ENCODE results near the gene ARID4B.
A peak's percentile ranks its signal among the peaks of the same experiment; 100 is the strongest.
"Not testable (repeated sequence)": the region's sequence is repeated elsewhere in the genome, so short reads cannot be mapped to it uniquely, and the experiment has no call there.

Gene ARID4B

DNA sequence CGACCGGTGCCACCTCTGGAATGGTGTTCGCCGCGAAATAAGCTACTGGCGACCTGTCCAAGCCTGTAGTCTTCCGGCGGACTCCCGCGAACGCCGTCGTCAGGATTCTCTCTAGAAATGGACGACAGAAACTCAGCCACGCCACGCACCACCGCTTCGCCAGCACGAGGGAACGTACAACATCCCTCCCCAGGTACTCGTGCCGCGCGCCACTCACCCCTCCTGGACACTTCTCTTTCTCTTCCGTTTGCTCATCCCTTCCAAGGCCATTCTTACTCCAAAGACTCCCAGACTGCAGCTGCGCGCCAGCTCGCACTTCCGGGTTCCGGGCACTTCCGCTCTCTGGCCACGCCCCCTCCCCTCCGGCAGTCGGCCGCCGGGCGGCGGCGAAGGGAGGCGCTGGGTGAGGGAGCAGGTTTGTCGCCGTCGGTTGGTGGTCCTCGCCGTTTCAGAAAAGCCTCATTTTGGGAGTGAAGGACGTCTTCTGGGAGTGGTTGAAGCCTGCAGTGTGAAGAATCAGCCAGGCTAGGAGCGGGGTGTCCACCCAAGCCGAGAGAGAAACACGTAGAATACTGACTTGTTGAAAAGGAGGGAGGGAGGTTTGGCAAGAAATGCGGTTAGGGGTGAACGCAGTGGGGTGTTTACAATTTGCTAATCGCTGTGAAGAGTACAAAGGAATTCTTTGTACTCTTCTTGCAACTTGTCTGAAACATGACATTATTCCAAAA lies 166.9 kb downstream of the ARID4B start, which contains the start of gene RBM34:
Gene RBM34, minus strand, starts transcription at position 294 of the 728 bp plus-strand sequence. Its CDS starts 24 bp downstream, at position 270.
- peak; percentile 82 to 84 for DNase-seq (ENCODE audit: low read depth in 2 of 2, low spot score in 1 of 2)

DNA sequence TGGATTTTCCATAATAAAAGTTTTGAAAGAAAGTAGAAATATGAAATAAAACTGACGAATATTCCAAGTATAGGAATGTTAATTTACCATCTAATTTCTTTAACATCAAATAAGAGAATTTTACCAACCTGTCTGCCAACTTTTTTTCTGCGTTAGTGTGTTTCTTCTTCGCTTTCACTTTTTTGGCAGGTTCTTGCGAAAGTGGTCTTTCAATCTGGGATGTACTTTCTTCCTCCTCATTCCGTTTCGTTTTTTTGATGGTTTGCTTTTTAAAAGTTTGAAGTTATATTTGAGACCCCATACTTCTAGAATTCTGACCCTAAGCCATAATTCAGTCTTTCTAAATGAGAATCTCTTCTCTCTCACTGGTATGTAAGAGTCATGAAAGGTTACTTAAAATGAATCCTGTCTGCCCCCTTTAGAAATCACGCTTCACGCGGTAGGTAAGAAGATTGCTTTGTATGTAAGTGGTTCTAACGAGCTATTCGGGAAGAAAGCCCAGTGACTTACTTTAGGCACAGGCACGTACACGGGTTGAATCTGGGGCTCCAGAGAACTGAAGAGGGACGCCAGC lies 167.5 kb downstream of the ARID4B start:
- DNase-seq (ENCODE audit: low read depth in 2 of 2, low spot score in 1 of 2) = no peak

DNA sequence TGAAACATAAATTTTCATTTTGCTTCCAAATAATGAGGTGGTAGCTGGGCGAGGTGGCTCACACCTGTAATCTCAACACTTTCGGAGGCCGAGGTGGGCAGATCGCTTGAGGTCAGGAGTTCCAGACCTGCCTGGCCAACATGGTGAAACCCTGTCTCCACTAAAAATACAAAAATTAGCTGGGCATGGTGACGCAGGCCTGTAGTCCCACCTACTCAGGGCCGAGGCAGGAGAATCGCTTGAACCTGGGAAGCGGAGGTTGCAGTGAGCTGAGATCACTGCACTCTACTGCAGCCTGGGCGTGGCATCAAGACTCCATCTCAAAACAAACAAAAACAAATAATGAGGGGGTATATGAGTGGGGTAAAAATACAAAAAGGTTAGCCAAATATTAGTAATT lies 168.0 kb downstream of the ARID4B start:
- DNase-seq (ENCODE audit: low read depth in 2 of 2, low spot score in 1 of 2) = not testable (repeated sequence)

GRCh38 chr1:235159284-235159683 lies 168.7 kb downstream of the ARID4B start:
- DNase-seq (ENCODE audit: low read depth in 2 of 2, low spot score in 1 of 2) = not testable (repeated sequence)

DNA sequence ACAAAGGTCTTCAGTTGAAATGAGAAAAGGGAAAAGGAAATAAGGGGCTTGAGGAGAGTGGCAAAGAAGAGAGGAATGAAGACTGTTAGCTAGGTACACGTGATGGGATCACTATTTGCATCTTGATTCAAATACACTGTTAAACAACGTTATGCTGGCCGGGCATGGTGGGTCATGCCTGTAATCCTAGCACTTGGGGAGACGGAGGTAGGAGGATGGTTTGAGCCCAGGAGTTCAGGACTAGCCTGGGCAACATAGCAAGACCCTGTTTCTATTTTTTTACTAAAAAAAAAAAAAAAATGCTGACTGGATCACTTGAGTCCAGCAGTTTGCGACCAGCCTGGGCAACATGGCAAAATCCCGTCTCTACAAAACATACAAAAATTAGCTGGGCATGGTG lies 169.3 kb downstream of the ARID4B start:
- DNase-seq (ENCODE audit: low read depth in 2 of 2, low spot score in 1 of 2) = no peak

GRCh38 chr1:235157150-235157549 lies 170.8 kb downstream of the ARID4B start:
- no peak for DNase-seq (ENCODE audit: low read depth in 2 of 2, low spot score in 1 of 2)

DNA sequence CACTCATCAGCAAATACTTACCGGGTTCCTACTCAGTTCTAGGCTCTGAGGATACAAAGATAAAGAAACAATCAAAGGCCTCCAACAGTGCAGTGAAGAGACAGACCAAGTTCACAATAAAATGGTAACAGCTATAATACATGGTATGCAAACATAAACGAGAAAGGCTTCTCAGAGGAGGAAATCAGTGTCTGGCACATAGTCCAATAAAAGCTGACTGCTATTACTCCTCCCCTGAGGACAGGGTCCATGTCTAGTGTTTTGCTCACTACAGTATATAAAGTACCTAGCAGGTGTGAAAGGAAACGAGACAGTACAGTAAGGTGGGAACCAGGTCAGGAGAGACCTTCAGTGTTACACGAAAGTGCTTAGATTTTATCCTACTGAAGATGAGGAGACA lies 171.2 kb downstream of the ARID4B start:
- DNase-seq (ENCODE audit: low read depth in 2 of 2, low spot score in 1 of 2) = no peak

- no peak for DNase-seq (ENCODE audit: low read depth in 2 of 2, low spot score in 1 of 2)
Measured at GRCh38 chr1:235156265-235156664, 171.7 kb downstream of the ARID4B start.

- DNase-seq (ENCODE audit: low read depth in 2 of 2, low spot score in 1 of 2) = no peak
Measured at GRCh38 chr1:235152235-235152634, 175.7 kb downstream of the ARID4B start.

DNA sequence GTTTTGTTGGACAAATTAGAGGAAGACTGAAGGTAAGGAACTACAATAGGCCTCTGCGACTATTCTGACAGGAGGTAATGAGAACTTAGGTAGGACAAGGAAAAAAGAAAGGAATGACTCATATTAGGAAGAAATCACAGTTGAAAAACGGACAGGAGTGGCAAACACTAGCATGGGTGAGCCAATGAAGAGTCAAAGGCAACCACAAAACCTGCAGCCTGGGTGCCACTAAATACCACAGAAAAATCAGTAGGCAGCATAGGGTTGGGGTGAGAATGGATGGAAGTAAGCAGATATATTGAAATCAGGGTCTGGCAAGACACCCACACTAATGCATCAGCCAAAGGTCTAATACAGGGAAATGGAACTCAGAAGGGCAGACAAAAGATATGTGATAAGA lies 176.9 kb downstream of the ARID4B start:
- no peak for DNase-seq (ENCODE audit: low read depth in 2 of 2, low spot score in 1 of 2)

DNA sequence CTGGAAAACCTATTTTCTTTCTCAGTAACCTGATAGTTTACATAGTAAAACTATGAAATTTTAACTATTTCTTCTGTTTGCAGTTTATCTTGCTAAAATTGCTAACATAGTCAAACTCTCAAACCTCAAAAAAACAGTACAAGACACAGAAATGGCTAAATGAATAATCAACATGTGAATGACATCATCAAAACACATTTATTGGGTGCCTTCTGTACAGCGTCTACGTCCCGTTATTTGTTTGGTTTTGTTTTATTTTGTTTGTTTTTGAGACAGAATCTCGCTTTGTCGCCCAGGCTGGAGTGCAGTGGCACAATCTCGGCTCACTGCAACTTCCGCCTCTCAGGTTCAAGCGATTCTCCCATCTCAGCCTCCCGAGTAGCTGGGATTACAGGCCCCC lies 178.2 kb downstream of the ARID4B start:
- DNase-seq (ENCODE audit: low read depth in 2 of 2, low spot score in 1 of 2) = no peak

DNA sequence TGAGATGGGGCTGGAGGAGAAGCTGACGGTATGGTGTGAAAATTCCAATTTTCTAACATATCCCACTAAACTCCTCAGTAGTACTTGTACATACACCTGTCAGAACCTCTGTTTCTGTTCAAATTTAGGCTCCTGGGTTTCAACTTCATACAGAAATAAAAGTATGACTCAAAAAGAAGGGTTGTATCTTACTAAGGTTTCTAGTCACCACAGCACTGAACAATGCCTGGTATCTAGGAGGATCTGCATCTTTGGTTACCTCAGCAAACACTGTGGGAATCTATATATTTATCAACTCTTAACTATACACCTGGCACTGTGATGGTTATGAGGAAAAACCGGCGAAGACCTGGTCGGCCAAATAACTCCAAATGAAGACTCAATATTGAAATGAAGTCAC lies 180.7 kb downstream of the ARID4B start:
- no peak for DNase-seq (ENCODE audit: low read depth in 2 of 2, low spot score in 1 of 2)

GRCh38 chr1:235145639-235146038 lies 182.3 kb downstream of the ARID4B start:
- DNase-seq (ENCODE audit: low read depth in 2 of 2, low spot score in 1 of 2) = no peak

- no peak for DNase-seq (ENCODE audit: low read depth in 2 of 2, low spot score in 1 of 2)
Measured at GRCh38 chr1:235142991-235143390, 185.0 kb downstream of the ARID4B start.

DNA sequence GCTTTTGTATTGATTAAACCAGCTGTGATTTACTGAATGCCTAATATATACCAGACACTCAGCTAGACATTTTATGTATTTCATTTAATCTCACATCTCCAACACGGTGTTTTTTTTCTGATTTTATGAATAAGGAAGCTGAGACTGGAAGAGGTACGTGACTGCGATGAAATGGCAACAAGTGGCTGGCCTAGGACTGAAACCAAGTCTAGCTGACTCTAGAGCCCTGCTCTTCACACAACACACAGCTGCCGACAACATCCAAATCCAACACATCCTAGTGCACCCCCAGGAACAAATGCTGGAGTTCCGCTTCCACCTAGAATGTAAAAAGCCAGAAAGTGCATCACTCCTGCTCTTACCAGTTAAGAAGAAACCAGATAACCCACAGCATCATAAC lies 188.7 kb downstream of the ARID4B start:
- DNase-seq (ENCODE audit: low read depth in 2 of 2, low spot score in 1 of 2) = no peak

GRCh38 chr1:235138821-235139220 lies 189.2 kb downstream of the ARID4B start:
- DNase-seq (ENCODE audit: low read depth in 2 of 2, low spot score in 1 of 2) = no peak

DNA sequence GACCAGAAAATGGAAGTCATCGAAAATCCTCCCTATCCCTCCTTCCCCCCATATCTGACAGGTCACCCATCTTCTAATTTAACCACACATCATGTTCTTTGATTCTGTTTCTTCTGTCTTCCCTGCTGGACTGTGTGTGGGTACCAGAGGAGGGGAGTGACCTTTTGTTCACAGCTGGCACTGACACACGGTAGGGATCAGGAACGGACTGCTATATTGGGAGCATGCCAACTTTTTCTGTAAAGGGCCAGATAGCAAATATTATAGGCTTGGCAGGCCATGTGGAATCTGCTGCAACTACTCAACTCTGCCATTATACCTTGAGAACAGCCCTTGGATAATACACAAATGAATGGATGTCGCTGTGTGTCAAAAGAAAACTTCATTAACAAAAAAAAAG lies 191.9 kb downstream of the ARID4B start:
- DNase-seq (ENCODE audit: low read depth in 2 of 2, low spot score in 1 of 2) = no peak

GRCh38 chr1:235134171-235134570 lies 193.8 kb downstream of the ARID4B start:
- DNase-seq (ENCODE audit: low read depth in 2 of 2, low spot score in 1 of 2) = no peak

DNA sequence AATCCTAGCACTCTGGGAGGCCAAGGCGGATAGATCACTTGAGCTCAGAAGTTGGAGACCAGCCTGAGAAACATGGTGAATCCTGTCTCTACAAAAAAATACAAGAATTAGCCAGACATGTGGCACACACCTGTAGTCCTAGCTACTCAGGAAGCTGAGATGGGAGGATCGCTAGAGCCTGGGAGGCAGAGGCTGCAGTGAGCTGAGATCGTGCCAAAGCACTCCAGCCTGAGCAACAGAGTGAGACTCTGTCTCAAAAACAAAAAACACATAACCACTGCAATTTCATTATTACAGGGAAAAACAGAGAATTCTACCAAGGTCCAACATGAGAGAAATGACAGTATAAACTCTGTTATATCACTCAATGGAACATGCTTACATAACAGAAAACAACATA lies 194.9 kb downstream of the ARID4B start:
- no peak for DNase-seq (ENCODE audit: low read depth in 2 of 2, low spot score in 1 of 2)

GRCh38 chr1:235131961-235132360 lies 196.0 kb downstream of the ARID4B start:
- DNase-seq (ENCODE audit: low read depth in 2 of 2, low spot score in 1 of 2) = no peak

- no peak for DNase-seq (ENCODE audit: low read depth in 2 of 2, low spot score in 1 of 2)
Measured at GRCh38 chr1:235130766-235131270, 197.2 kb downstream of the ARID4B start.

GRCh38 chr1:235129774-235130570 lies 198.0 kb downstream of the ARID4B start:
- DNase-seq (ENCODE audit: low read depth in 2 of 2, low spot score in 1 of 2) = no peak

All from stimulated activated CD8-positive, alpha-beta memory T cell treated with anti-CD3 and anti-CD28 coated beads, Interleukin-4, amount 100 ng/mL, for 4 hours (primary cell).